ENCODE data around the gene HIPK3.
"Not testable (repeated sequence)": the region's sequence is repeated elsewhere in the genome, so short reads cannot be mapped to it uniquely, and the experiment has no call there.

Gene HIPK3

DNA sequence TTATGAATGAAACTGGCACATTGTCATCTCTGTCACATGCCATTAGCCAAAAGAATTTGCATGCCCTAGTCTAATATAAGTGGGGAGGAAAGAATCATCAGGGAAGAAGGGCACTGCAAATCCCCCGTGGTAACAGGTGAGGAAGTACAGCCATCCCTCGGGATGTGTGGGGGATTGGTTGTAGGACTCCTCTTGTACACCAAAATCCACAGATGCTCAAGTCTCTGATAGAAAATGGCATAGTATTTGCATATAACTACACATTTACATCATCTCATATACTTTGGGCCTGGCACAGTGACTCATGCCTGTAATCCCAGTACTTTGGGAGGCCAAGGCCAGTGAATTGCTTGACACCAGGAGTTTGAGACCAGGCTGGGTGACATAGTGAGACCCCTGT is 109.7 kb downstream of the HIPK3 start:
- no peak for DNase-seq

DNA sequence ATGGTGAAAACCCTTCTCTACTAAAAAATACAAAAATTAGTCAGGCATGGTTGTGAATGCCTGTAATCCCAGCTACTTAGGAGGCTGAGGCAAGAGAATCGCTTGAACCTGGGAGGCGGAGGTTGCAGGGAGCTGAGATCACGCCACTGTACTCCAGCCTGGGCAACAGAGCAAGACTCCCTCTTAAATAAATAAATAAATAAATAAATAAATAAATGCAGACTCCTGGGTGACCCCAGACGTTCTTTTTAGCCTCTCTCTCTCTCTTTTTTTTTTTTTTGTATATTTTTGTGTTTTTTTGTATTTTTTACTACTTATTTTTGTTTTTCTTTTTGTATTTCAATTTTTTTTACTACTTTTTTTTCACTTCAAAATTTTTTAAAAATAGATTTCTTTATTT is 111.3 kb downstream of the HIPK3 start:
- not testable (repeated sequence) for DNase-seq

GRCh38 chr11:33368931-33369330 is 111.8 kb downstream of the HIPK3 start:
- no peak for DNase-seq

DNA sequence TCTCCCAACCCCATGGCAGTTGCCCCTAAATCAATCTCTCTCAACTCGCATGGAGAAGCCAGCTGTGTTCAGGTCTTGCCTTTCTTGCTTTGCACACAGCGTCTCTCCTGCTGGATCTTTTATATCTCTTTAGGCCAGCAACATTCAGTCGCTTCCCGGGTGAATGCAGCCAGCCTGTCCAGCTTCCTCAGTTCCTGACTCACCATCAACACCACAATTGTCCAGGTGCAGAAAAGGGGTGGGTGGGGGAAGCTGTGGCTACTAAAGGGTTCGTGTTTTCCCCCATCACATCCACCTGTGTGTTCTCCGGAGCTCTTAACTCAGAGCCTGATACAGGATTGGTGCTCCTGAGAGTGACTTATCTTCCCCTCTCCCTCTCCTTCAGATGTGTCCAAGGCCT is 116.5 kb downstream of the HIPK3 start:
- no peak for DNase-seq

DNA sequence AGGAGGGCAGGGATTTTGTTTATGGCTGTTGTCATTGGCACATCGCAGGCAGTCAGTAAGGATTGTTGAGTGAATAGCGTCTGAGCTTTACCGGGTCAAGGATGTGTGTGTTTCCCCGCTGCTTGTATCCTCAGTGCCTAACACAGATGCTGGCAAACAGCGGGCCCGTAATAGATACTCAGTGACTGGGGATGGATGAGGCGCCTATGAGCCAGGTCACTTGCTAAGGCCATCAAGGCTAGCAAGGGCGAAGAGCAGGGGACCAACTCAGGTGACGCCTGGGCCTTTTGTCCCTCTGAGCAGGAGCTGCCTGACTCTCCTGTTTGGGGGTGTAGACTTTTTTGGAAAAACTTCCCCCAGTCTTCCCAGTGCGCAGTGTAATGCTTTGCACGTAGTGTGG is 118.1 kb downstream of the HIPK3 start:
- no peak for DNase-seq

- DNase-seq, result peak in 1 of 2 experiments; percentile 26
Measured at GRCh38 chr11:33375688-33376311, 118.6 kb downstream of the HIPK3 start, which contains the start of gene KIAA1549L. Gene KIAA1549L (plus strand): TSS chr11:33376108.

DNA sequence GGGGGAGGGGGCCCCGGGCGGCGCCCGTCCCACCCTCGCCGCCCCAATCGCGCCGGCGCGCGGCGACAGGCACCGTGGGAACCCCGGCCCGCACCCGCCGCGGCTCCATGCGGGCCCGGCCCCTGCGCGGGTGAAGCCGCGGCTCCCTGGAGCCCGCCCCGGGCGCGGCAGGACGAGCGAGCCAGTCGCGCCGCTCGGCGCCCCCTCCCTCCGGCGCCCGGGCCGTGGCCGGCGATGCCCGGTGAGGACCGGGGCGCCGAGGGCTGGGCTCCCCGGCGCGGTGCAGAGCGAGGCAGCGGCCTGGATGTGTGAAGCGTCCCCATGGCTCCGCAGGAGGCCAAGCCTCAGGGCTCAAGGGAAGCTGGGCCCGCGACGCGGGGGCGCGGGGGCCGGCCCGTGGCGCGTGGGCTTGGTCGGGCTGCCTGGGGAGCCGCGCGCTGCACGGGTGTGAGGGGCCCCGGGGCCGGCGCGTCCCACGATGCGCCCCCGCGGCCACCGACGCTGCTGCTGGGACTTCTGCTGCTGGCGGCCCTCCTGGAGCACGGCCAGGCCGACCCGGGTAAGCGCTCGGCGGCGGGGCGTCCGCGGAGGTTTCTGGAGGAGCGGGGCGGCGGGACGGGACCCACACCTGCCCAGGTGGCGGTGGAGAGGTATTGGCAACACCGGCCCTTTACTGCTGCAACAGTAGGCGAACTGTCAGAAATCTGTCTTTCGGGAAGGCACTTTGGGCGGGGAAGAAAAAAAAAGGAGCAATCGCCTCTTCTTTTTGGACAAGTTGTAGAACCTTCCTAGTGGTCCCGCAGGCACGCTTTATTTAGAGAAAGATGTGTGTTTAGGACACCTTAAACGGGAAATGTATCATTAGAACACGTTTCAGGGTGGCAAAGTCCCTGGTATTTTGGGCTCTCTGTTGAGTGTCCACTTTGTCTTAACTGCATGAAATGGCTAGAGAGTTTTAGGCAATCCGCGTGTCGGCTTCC is 119.4 kb downstream of the HIPK3 start:
- no peak for DNase-seq

DNA sequence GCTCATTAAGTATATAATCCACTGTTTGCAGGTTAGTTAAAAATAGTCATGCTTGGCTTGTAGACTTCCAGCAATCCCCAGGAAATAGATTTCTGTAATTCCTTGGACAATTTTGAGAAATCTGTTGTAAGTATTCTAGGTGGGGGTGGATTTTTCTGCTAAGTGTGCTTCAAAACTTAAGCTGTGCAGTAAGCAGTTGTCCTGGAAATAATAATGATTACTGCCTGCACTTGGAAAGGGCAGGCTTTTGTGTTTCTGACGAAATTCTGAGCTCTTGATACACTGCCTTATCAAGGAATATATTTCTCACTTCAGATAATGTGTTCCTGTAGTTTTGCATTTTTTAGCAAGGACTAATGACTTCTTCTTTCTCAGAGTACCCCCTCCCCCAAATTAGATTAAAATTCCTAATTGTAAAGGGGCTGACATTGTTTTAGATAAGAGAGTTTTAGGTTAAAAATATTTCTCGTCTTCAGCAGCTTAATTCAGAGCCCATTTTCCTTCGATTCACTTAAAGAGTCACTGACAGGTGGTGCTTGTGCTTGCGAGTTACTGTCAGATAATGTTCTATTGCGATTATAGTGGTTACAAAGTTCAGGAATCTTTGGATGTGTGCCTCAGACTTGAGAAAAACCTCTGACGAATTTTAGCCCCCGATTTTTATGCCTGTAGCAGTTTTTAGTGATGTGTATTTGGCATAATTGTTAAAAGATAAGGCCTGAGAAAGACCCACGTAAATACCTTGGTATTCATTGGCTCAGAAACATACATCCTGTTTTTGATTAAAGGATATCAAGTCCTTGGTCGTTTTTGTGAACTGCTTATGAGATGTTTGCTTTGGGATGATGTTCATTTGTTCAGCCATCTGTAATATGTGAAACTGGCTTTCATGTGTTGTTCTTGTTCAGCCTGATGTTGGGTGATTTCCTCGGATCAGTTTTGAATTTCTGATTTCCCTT is 120.5 kb downstream of the HIPK3 start:
- no peak for DNase-seq

DNA sequence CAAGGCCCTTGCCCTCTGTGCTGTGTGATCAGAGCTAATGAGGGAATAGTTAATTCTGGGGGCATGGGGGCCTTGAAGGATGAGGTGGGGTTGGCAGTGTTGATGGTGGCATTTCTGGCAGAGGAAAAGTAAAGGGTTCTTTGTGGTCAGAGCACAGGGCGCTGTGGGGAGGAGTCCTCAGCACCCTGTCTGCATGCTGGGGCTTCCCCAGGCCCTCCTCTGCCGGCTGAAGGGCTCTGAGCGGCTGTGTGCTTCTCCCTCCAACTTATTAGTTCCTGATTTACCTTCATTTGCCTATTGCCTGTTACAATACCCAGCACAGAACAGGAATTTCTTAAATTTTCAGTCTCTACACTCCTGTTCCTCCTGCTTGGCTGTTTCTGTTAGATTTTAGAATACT is 122.8 kb downstream of the HIPK3 start:
- DNase-seq, result no peak

GRCh38 chr11:33383075-33383919 is 126.1 kb downstream of the HIPK3 start:
- no peak for DNase-seq

DNA sequence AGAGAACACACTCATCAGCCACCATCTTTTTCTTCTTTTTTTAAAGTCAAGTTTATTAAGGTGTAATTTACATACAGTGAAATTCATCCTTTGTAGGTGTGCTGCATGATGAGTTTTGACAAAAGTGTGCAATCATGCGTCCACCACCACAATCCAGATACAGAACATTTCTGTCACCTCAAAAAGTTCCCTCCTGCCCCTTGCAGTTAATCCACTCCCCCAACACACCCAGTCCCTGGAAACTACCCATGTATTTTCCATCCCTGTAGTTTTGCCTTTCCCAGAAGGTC is 126.7 kb downstream of the HIPK3 start:
- no peak for DNase-seq

- no peak for DNase-seq
Measured at GRCh38 chr11:33384220-33384619, 127.0 kb downstream of the HIPK3 start.

GRCh38 chr11:33387581-33387980 is 130.4 kb downstream of the HIPK3 start:
- no peak for DNase-seq

GRCh38 chr11:33387996-33388395 is 130.8 kb downstream of the HIPK3 start:
- no peak for DNase-seq

DNA sequence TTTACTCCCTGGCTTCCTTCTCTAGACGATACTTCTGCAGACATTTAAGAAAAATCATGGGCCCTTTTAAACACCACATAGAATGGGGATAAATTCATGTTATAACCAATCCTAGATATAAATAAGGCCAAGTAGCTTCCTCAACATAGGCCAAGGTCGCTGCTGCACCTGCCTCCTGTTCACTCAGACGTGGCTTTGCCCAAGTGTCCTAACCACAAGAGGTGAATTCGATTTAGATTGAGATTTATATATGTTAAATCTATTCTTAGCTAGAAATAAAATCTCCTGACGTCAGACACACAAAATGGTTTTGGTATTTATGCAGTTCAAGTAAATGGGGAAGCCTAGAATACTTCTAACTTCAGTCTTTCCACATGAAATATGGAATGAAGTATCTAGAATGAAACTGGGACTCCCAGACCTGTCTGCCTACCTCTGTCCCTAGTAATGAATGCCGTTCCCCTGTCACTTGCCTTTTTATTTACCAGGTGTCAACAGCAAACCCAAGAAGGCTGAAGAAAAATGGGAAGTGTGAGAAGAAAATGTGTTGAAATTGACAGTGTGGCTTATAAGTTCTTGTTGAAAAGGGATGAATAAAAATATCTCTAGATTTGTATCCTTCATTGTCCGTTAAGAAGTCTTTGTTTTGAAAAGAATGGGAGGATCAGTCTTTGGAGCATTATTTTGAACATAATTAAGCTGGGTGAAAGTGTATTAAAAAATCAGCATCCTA is 131.8 kb downstream of the HIPK3 start:
- no peak for DNase-seq

DNA sequence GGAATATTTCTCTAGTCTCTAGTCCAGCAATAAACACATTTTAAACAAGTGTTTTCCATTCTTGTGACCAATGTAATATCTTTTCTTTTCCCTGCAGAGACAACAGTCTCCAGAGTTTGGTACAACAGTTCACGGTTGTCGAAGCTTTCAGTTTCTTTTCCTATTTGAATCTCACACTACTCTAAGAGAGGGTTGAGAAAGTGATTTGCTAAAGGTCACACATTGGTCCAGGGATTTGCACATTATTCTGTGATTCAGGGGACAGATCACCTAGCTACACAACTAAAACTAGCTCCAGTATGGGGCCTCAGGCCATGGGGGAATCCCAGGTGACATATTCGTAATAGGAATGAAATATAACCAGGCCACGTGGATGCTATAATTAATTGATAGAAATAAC is 132.5 kb downstream of the HIPK3 start:
- no peak for DNase-seq

DNA sequence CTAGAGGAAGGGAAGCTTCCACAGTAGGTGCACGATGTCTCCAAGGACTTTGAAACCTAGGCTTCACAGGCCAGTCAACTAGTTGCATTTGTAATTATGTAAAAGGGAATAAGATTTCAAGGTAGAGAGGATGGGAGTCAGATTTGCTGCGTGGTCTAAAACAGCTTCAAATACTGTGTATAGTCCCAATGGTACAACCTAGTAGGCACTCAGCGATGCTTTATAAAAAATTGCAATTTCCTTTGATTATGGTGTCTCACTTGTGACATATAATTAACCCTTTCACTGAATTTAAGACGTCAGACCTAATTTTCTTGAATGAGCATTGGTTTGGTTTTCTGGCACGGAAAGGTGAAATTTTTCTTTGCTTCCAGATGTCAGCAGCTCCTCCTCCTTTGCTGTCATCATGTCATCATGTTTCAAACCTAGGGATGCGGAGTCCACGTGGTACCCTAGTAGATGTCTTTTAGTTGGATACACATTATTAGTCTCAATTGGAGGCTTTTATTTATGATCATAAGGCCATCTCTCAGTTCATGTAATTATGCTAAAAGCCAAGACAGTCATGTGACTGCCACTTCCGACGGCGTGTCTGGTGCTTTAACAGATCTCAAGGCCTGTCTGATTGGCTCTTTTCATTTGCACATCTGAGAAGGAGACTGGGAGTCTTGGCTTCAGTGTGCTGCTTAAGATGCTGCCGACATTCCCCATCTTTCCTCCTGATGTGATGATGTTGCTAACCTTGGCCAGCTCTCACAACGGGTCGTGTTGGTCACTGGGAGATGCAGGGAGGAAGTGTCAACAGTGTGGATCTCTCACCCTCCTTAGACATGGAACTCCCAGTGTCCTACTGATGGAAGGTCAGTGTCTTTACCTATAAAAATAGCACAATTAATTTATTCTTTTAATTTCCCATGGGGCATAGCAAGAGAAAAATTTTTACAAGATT is 134.0 kb downstream of the HIPK3 start:
- no peak for DNase-seq

GRCh38 chr11:33391893-33392251 is 134.7 kb downstream of the HIPK3 start:
- no peak for DNase-seq

- DNase-seq, result no peak
Measured at GRCh38 chr11:33394431-33395109, 137.4 kb downstream of the HIPK3 start.

- no peak for DNase-seq
Measured at GRCh38 chr11:33396361-33396760, 139.2 kb downstream of the HIPK3 start.
